Measurements from ENCODE around the gene TOR1A.

TOR1A gene

DNA sequence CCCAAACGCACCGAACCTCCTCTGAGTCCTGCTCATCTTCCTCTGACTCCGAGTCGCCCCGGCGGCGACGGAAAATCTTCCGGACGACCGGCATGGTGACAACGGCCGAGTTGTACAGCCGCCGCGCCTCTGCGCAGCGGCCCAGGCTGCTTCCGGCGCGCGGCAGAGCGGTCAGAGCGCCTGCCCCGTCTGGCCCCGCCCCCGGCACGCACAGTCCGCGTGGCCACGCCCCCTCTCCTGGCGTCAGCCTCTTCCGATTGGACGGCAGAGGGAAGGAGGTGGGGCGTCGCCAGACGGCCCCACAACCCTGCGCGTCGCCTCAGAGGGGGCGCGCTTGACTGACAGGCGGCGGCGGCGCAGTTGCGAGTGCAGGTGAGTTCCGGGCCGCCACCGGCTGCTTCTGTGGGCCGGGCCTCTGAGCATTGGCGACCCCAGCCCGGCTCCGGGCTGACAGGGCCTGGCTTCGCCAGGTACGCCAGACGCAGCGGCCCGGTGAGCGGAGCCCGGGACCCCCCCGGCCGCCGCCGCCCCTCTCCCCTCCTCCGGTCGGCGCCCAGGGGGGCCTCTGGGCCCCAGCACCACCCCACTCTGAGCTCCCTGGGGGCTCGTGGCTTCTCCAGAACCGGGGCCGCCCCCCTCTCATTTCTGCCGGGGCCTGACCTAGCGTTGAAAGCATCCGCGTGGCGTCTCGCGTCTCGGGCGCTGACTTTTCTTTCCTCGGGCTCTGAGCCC, 11.4 kb upstream of the TOR1A start, which contains the start of the genes C9orf78 and USP20:
Gene C9orf78 (minus strand): TSS at position 148 of the 732 bp plus-strand sequence. CDS start 54 bp downstream, at position 94.
Gene USP20 (plus strand): TSS at position 331 of the 732 bp plus-strand sequence. CDS start 17,098 bp downstream, outside the sequence.
- TF ChIP-seq, protein P1, sequence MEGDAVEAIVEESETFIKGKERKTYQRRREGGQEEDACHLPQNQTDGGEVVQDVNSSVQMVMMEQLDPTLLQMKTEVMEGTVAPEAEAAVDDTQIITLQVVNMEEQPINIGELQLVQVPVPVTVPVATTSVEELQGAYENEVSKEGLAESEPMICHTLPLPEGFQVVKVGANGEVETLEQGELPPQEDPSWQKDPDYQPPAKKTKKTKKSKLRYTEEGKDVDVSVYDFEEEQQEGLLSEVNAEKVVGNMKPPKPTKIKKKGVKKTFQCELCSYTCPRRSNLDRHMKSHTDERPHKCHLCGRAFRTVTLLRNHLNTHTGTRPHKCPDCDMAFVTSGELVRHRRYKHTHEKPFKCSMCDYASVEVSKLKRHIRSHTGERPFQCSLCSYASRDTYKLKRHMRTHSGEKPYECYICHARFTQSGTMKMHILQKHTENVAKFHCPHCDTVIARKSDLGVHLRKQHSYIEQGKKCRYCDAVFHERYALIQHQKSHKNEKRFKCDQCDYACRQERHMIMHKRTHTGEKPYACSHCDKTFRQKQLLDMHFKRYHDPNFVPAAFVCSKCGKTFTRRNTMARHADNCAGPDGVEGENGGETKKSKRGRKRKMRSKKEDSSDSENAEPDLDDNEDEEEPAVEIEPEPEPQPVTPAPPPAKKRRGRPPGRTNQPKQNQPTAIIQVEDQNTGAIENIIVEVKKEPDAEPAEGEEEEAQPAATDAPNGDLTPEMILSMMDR (IDR thresholded peaks at IDR 0.05; ENCODE audit: low read depth, low read length) = no peak
- in situ Hi-C loops (cut with HindIII; ENCODE audit: low sequenced_read_pairs) = no loop called here
- peak; percentile 95 for DNase-seq (ENCODE audit: low read depth, low spot score)
- H3K4me3 ChIP-seq (ENCODE audit: low read depth, low read length) = peak within 1 kb of the TSS; percentile 94

DNA sequence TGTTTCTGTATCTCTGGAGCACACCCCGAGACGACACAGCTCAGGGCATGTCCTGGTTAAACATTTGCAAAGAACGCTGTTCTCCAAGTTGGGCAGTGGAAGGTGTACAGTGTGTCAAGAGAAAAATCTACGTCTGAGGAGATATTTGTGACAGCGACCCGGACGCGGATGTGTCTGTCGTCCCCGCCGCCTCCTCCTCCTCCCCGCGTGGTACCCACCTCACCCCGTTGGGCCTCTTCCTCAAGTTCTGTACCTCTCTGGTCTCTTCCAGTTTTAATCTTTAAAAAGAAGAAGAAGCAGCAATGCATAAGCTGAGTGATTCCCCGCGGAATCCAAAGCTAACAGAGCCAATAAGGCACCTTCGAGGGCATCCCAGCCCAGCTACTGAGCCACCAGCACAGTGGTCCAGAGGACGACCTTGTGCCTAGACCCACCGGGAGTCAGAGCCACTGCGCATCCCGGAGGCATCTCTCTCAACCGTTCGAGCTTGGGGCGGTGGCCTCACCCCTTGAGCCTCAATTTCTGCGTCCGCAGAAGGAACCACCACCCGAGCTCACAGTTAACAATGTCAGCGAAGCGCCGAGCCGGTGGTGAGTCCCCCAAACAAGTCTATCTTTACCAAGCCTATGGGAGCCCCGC, 10.7 kb upstream of the TOR1A start:
- H3K4me3 ChIP-seq (ENCODE audit: low read depth, low read length) = peak overlapping the region; percentile 94
- peak; percentile 7 for DNase-seq (ENCODE audit: low read depth, low spot score)
- TF ChIP-seq, protein P1 (IDR thresholded peaks at IDR 0.05; ENCODE audit: low read depth, low read length) = no peak
- in situ Hi-C loops (cut with HindIII; ENCODE audit: low sequenced_read_pairs) = no loop called here

DNA sequence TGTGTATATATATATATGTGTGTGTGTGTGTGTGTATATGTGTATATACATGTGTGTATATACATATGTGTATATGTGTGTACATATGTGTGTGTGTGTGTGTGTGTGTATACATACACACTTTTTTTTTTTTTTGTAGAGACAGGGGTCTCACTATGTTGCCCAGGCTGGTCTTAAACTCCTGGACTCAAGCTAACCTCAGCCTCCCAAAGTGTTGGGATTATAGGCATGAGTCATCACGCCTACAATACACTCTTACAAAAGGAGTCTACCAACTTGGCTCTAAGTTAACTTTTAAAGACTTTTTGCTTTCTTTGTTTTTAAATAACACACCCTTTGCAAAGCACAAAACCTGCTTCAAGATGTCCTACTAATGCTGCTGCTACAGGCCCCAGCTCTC, 9.0 kb upstream of the TOR1A start:
- TF ChIP-seq, protein P1 (IDR thresholded peaks at IDR 0.05; ENCODE audit: low read depth, low read length) = no peak
- in situ Hi-C loops (cut with HindIII; ENCODE audit: low sequenced_read_pairs) = no loop called here
- no peak for DNase-seq (ENCODE audit: low read depth, low spot score)
- no peak overlapping the region for H3K4me3 ChIP-seq (ENCODE audit: low read depth, low read length)

DNA sequence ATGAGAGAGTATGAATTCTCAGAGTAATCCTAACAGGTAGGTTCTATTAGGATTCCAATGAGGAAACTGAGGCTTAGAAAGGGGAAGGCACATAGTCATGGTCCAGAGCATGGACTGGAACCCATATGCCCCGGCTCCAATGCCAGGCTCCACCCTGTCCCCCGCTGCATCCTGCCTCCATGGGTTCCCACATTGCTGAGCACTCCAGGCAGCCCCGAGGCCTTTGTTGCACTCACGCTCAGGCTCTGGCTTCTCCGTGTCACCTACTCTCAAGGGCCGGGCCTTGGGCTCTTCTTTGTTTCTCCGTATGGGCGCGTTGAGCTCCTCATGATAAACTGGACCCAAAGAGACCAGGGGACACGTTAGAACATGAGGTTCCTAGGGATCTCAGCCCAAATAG, 5.0 kb upstream of the TOR1A start:
- H3K4me3 ChIP-seq (ENCODE audit: low read depth, low read length) = no peak overlapping the region

DNA sequence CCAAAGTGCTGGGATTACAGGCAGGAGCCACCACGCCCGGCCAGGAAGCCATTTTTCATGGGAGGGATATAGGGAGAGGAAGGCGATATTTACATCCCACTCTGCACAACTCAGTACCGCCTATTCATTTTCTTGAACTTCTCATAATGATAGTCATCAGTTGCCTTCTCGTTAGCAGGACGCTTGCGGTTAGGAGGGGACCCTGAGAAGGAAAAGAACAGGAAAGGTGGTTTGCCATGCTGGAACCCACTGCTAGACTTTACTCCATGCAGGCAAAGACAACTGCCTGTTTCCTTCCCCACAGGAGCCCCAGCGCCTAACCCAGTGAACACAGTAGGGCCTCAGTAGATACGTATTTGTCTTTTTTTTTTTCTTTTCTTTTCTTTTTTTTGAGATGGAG, 4.1 kb upstream of the TOR1A start:
- no peak overlapping the region for H3K4me3 ChIP-seq (ENCODE audit: low read depth, low read length)
- TF ChIP-seq, protein P1 (IDR thresholded peaks at IDR 0.05; ENCODE audit: low read depth, low read length) = no peak
- no peak for DNase-seq (ENCODE audit: low read depth, low spot score)
- in situ Hi-C loops (cut with HindIII; ENCODE audit: low sequenced_read_pairs) = no loop called here

More for the DNA sequence above, 5.0 kb upstream of the TOR1A start:
- no peak for DNase-seq (ENCODE audit: low read depth, low spot score)
- TF ChIP-seq, protein P1 (IDR thresholded peaks at IDR 0.05; ENCODE audit: low read depth, low read length) = no peak
- in situ Hi-C loops (cut with HindIII; ENCODE audit: low sequenced_read_pairs) = no loop called here

DNA sequence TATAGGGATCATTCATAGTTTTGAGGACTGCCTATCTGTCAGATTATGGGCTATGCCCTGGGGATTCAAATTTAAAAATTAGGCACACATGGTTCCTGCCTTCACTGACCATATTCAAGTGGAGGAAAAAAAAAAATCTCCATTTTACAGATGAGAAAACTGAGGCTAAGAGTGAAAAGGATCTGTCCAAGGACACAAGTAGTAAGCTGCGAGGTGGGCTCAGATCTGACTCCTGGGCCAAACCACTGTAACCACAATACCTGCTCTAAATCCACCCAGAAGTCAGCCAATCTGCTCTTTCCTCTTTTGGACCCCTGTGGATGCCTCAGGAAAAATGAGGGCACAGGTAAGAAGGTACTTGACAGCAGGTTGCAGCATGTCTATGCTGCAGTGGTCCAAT, 2.8 kb upstream of the TOR1A start:
- no peak overlapping the region for H3K4me3 ChIP-seq (ENCODE audit: low read depth, low read length)
- no peak for DNase-seq (ENCODE audit: low read depth, low spot score)
- TF ChIP-seq, protein P1 (IDR thresholded peaks at IDR 0.05; ENCODE audit: low read depth, low read length) = no peak
- in situ Hi-C loops (cut with HindIII; ENCODE audit: low sequenced_read_pairs) = no loop called here
